Measurements from ENCODE around the gene UBE2U.
A peak's percentile ranks its signal among the peaks of the same experiment; 100 is the strongest.

The UBE2U gene

GRCh38 chr1:64203420-64203819, at the start of gene UBE2U:
Gene UBE2U, plus strand, starts transcription at chr1:64203623. Its CDS starts 428 bp downstream, at chr1:64204051.
- no peak for DNase-seq (ENCODE audit: low spot score)

GRCh38 chr1:64155278-64155677, 48.1 kb upstream of the UBE2U start:
- peak; percentile 30 for DNase-seq (ENCODE audit: low spot score)

GRCh38 chr1:64161357-64161941, 42.0 kb upstream of the UBE2U start:
- no peak for DNase-seq (ENCODE audit: low spot score)

GRCh38 chr1:64162151-64162550, 41.3 kb upstream of the UBE2U start:
- DNase-seq (ENCODE audit: low spot score), result no peak

GRCh38 chr1:64162804-64163203, 40.6 kb upstream of the UBE2U start:
- DNase-seq (ENCODE audit: low spot score), result no peak

- no peak for DNase-seq (ENCODE audit: low spot score)
These were observed 40.0 kb upstream of the UBE2U start for GRCh38 chr1:64163431-64163830.

- peak; percentile 33 for DNase-seq (ENCODE audit: low spot score)
These were observed 39.5 kb upstream of the UBE2U start for GRCh38 chr1:64163970-64164369.

GRCh38 chr1:64166629-64167028, 36.8 kb upstream of the UBE2U start:
- DNase-seq (ENCODE audit: low spot score), result no peak

GRCh38 chr1:64167176-64167575, 36.2 kb upstream of the UBE2U start:
- DNase-seq (ENCODE audit: low spot score), result no peak

GRCh38 chr1:64171246-64171645, 32.2 kb upstream of the UBE2U start:
- DNase-seq (ENCODE audit: low spot score), result no peak

GRCh38 chr1:64171797-64172281, 31.6 kb upstream of the UBE2U start:
- DNase-seq (ENCODE audit: low spot score), result no peak

GRCh38 chr1:64172458-64172983, 30.9 kb upstream of the UBE2U start:
- DNase-seq (ENCODE audit: low spot score), result no peak

- no peak for DNase-seq (ENCODE audit: low spot score)
These were observed 30.0 kb upstream of the UBE2U start for GRCh38 chr1:64173336-64173940.

- DNase-seq (ENCODE audit: low spot score), result no peak
These were observed 27.8 kb upstream of the UBE2U start for GRCh38 chr1:64175639-64176038.

GRCh38 chr1:64176659-64177058, 26.8 kb upstream of the UBE2U start:
- no peak for DNase-seq (ENCODE audit: low spot score)

GRCh38 chr1:64179588-64179987, 23.8 kb upstream of the UBE2U start:
- DNase-seq (ENCODE audit: low spot score), result no peak

GRCh38 chr1:64182207-64182606, 21.2 kb upstream of the UBE2U start:
- DNase-seq (ENCODE audit: low spot score), result no peak

- DNase-seq (ENCODE audit: low spot score), result peak; percentile 33
These were observed 19.9 kb upstream of the UBE2U start for GRCh38 chr1:64183395-64184002.

GRCh38 chr1:64184003-64184440, 19.4 kb upstream of the UBE2U start:
- no peak for DNase-seq (ENCODE audit: low spot score)

GRCh38 chr1:64186138-64186897, 17.1 kb upstream of the UBE2U start:
- DNase-seq (ENCODE audit: low spot score), result no peak

- DNase-seq (ENCODE audit: low spot score), result no peak
These were observed 16.5 kb upstream of the UBE2U start for GRCh38 chr1:64186898-64187280.

GRCh38 chr1:64187646-64188045, 15.8 kb upstream of the UBE2U start:
- DNase-seq (ENCODE audit: low spot score), result no peak

GRCh38 chr1:64192290-64192689, 11.1 kb upstream of the UBE2U start:
- no peak for DNase-seq (ENCODE audit: low spot score)
